CD4-positive, alpha-beta T cell treated with Interleukin-4 for 1 hour (primary cell): ENCODE results near the gene IL18RAP.

ENCODE experiments used
- DNase-seq, 2 donors: peaks; one replicate each; pipeline ENCODE4 v3.0.0-alpha.2; 2020 to 2022

The IL18RAP gene

GRCh38 chr2:102424754-102425153 lies 1.8 kb downstream of the IL18RAP start:
- no peak for DNase-seq

- no peak for DNase-seq
Observed at GRCh38 chr2:102425441-102426132, 2.6 kb downstream of the IL18RAP start.

DNA sequence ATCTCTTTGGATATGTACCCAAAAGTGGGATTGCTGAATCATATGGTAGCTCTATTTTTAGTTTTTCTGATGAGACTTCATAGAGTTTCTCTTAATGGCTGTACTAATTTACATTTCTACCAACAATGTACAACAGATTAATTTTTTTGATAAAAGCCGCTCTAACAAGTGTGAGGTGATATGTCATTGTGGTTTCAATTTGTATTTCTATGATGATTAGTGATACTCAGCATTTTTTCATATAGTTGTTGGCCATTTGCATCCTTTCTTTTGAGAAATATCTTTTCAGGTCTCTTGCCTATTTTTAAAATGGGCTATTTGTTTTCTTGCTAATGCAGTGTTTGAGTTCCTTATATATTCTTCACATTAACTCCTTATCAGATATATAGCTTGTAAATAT lies 4.3 kb downstream of the IL18RAP start:
- DNase-seq: no peak

- no peak for DNase-seq
Observed at GRCh38 chr2:102428573-102428972, 5.6 kb downstream of the IL18RAP start.

GRCh38 chr2:102432386-102432785 lies 9.4 kb downstream of the IL18RAP start:
- no peak for DNase-seq

DNA sequence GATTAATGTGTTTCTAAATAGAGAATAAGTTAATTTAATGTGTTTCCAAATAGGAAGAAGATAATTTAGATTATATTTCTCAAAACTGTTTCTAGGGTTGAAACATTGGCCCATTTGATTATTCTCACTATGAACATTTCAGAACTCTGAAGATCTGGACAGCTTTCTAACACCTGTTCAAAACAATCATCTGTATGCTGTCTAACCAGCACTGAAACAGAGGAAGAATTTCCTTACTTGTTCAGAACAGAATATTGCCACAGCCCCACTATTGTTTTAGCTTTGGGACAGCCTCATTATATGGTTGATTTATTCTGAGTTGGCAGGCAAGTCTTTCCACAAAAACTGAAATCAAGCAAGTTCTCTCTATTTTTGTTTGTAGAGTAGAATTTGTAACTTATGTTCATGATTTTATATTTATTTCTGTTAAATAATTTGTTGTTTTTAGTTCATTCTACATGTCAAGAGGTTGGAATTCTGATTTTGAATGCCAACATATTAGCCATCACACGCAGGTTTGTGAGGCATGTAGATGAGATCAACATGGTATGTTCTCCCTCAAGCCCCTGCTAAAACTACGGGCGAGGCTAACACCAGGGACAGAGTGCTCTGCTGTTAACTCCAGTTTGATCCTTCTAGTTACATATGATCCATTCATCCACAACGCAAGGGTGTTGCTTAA lies 11.2 kb downstream of the IL18RAP start:
- DNase-seq: no peak

DNA sequence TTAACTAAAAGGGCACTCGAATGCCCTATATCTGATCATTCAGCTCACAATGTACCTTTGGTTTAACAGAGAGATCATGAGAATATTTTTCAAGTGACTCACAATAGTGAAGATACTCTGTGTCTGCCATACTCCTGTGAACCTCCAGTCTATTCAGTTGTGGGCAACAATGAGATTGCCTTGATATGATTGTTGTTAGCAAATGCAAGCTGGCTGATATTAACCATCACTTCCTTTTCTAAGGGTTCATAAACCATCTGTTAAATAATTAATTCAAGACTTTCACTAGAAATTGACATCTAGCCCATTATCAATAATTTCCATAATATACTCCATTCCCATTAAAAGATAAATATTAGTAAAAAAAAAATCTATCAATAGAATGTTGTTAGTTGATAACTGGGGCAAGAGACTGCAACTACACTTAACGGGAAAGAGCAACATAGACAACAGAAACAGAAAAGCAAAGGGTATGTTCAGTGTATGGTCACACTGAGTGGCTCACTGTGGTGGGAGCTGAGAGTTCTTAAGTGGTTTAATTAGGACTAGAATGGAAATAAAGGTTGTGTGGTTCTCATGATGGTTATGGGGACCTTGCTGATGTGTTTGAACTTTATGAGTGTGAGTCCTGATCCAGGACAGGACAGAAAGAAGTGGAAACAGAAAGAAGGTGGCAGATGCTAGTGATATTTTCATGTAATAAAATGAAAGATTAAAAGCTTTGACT lies 11.9 kb downstream of the IL18RAP start:
- no peak for DNase-seq

DNA sequence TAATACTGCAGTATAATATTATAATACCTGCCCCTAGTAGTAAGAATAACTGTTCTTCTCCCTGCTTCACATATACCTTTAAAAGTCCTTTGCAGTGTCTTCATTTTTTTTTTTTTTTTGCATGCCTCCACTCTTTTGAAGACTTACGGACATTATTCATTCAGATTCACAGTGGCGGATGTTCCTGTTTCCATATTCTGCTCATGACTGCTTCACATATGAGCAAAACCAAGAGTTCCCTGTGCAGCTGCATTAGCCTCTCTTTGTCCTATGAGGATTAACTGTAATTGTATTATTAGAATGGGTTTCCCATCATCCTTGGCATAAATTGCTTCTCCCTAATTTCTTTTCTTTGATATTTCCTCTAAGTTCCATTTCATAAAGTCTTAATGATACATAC lies 12.8 kb downstream of the IL18RAP start:
- DNase-seq: no peak

- peak in 1 of 2 donors; percentile 30 for DNase-seq
Observed at GRCh38 chr2:102436323-102436722, 13.4 kb downstream of the IL18RAP start.

GRCh38 chr2:102437122-102437521 lies 14.2 kb downstream of the IL18RAP start:
- no peak for DNase-seq

DNA sequence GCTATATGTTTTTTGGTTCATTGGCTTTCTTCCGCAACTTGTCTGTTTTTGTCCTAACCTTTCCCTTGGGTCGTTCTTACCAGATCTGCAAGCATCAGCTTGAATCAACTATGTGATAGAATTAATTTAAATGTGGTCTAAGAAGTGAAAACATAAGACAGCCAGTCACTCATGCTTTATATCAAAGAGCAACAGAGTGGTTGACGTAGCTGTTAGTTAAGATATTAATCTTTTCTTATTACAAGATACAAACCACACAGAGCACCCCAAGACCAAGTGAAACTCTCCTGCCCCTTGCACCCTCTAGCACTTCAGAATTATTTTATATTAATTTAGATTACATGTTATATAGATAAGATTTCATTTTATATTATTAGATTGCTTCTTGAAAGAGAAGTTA lies 15.2 kb downstream of the IL18RAP start:
- no peak for DNase-seq

DNA sequence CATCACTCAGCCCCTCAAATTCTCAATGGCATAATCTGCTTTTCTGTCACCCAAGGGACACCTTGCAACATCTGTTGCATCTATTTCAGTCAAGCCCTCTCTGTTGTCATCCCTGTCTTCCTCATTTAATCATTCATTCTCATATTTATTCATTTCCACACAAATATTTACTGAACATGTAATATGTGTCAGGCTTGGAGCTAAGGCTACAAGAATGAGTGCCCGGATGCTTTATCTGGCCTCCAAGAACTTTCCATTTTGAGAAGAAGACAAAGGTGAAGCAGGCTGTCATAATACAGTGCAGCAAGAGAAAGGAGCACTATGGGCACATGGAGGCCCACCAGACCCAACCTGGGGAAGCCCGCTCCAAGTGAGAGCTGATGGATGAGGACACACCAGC lies 15.6 kb downstream of the IL18RAP start:
- no peak for DNase-seq

DNA sequence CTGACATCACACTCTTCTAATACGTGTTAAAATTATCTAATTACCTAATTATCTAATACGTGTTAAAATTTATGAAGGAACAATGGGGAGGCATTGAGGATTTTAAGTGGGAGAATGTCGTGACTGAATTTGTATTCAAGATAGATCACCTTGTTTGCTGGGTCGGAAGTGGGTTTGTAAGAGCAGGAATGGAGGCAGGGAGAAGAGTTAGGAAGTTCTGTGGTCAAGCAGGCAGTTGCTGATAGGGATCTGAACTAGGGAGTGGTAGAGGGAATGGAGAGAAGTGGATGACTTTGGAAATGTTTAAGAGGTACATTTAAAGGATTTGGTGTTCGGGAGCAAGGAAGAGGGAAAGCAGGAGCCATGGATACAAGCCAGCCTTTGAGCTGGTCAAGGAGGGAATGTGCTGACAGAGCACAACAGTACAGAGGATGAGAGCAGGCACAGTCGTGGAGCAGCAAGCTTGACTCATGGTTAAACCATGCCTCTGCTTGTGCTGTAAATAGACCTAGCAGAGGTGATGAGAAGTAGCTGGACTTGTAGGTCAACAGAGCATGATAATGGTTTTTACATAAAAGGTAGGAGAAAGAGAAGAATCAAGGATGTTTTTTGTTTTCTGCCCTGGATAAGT lies 16.2 kb downstream of the IL18RAP start:
- no peak for DNase-seq

DNA sequence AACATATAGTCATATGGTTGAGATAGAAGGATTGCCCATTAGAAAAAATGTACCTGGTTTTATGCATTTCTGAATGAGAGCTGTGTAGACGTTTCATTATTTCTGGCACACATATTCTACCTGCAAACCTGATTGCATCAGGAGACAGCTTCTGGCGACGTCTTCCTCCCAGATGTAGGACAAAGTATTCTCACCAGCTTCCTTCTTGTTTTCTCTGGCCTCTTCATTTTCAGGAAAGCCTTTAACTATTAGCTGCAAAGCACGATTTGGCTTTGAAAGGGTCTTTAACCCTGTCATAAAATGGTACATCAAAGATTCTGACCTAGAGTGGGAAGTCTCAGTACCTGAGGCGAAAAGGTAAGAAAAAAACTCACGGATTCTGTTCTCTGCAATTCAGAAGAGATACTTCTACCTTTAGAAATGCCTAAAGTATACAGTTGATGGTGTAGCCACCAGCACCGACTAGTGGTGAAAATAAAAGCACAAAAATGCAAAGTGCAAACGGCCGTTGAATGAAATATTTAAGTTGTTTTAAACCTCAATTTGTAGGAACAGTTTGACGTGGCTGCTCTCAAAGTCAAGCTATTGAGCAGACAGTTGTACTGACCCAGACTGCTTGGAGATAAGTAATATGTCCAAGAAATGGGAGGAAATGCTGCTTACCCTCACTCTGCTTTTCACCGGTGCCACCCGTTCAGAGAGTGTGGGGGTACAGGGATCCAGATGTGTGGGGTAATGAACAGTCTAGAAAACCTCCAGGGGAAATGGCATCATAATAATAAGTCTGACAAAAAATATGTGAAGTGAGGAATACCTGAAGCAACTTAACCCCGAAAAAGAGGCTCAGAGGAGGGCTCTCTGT lies 20.2 kb downstream of the IL18RAP start:
- DNase-seq: peak; percentile 35 to 69

DNA sequence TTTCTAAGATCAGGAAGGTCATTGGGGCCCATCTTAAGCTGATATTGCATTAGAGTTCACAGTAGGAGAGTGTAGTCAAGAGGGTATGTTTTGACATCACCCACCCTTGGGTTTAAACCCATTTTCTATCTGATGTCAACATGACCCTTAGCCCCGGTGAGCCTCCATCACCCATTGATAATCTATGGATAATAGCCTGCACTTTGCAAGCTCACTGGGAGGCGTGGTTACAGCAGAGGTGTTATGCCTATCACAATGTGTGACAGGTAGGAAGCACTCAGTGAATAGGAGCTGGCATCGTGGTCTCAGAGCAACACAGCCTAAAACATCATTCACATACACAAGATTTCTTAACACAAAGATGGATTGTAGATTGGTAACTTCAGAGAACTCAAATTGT lies 21.3 kb downstream of the IL18RAP start:
- no peak for DNase-seq

DNA sequence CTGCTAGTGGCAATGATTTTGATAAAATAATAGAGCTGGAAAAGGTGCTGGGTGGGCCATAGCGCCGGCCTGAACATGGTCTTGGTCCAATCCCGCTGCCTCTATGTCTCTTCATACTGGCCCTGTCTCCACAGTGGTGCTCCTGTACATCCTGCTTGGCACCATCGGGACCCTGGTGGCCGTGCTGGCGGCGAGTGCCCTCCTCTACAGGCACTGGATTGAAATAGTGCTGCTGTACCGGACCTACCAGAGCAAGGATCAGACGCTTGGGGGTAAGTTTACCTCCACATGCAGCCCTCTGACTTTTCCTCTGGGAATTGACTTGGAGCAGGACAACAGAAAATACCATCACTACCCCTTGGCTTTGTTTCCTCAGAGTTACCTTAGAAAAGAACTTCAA lies 24.0 kb downstream of the IL18RAP start:
- DNase-seq: no peak

- peak; percentile 60 to 68 for DNase-seq
Observed at GRCh38 chr2:102449370-102449974, 26.5 kb downstream of the IL18RAP start.

DNA sequence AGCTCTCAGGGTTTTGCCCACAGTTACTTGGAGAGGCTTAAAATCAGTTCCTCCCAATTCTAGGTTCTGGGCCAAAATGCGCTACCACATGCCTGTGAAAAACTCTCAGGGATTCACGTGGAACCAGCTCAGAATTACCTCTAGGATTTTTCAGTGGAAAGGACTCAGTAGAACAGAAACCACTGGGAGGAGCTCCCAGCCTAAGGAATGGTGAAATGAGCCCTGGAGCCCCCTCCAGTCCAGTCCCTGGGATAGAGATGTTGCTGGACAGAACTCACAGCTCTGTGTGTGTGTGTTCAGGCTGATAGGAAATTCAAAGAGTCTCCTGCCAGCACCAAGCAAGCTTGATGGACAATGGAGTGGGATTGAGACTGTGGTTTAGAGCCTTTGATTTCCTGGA lies 29.0 kb downstream of the IL18RAP start:
- DNase-seq: no peak

DNA sequence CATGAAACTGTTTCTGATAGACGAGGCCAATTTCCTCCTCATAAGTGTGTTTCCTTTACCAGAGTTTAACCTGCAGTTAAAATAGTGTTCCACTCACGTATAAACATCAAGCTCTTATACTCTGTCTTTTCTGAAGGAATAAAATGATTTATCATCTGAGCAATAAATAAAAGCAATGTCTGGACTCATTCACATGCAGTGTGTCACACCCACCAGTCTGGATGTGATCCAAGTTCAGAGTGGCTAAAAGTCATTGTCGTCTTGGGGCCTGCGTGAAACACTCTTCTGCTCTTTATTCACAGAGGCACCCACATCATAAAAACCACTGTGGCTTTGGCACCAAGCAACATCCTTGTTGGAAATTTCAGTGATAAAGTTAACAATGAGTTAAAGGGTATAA lies 30.5 kb downstream of the IL18RAP start:
- no peak for DNase-seq

DNA sequence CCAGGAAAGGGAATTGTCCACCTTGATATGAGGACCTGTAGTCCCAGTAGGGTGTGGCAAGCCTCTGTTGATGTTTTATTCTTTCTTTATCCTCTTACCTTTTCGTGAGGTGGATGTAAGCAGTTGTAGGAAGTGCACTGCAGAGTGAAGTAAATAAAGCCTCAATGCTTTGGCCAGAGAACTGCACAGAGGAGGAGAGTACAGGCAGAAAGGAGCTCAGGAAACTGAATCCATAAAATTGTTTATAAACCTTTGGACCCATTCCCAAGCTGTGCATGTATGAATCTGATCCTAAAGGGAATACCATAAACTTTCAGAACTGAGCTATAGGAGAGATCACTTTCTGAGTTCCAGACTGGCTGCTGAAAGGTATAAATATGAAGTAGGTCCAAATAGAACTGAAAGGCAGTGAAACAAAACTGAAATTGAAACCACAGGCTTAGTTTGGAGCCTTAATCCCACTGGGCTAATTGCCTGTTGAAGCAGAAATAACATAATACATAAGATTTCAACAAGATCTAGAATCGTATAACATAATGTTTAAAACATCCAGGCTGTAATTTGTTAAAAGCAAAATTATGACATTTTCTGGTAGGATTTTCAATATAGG lies 32.2 kb downstream of the IL18RAP start:
- no peak for DNase-seq

DNA sequence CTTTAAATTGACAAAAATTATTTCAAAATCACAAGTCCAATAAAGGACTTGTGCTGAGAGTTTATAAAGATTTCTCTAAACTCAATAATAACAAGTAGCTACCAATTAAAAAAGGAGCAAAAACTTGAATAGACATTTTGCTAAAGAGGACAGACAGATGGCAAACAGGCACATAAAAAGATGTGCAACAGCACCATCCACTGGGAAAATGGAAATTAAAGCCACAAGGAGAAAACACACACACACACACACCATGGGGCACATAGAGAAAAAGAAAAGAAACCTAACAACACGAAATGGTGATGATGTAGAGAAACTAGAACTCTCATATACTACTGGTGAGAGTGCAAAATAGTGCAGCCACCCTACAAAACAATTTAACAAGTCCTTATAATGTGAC lies 37.5 kb downstream of the IL18RAP start:
- no peak for DNase-seq

DNA sequence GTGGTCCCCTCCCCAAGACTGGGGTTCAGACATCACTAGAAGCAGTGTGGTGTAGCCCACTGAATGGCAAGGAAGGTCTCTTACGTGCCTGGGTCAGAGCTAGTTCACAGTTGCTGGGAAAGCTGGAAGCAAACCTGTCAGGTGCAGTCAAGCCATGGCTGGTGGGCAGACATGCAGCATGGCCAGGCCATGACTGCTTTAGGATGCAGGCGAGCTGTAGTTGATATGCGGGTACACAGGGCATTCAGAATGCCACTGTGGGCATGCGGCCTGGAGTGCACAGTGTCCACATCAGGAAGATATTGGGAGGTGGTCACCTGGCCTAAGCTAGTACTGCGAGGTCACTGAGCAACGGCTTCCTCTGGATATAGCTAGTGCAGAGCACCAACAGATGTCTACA lies 38.2 kb downstream of the IL18RAP start:
- DNase-seq: no peak
